Measurements from ENCODE around the gene C16orf54. TPM values are rescaled to one million over a fixed set of nuclear protein-coding genes. Genes with fewer than 3 reads are reported as not detected.

The C16orf54 gene
- total and polyA plus RNA-seq, 2 experiments from 2014 or later: 3.2 TPM; not detected in 1

DNA sequence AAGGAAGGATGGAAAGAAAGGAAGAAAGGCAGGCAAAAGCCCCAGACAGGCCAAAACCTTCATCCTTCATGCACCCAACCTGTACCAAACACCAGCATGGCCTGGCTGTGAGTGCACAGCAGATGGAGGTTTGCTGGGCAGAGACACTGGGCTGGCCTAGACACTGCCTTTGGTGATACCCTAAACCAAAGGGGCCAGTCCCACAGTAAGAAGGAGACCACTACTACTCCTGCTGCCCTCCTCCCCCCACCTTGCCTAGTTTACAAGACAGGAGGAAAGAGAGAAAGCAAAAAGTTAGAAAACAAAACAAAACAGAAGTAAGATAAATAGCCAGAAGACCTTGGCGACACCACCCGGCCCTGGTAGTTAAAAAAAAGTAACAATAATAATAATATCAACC is 47.7 kb downstream of the C16orf54 start:
- no peak overlapping the region for H3K27ac Mint-ChIP-seq
- ATAC-seq (no peak), DNase-seq (ENCODE audit: low spot score) (no peak)
- H3K27me3 Mint-ChIP-seq (ENCODE audit: insufficient read depth, low read depth, poor library complexity): peaks cover 21% of the 10 kb centered on the region
- 0 out of 2 replicates have a peak, but pooled peaks cover 4% of the 10 kb centered on the region for H3K36me3 ChIP-seq (ENCODE audit: insufficient read depth)
- no peaks in the 10 kb centered on the region; the same call in 1 of the 2 replicates for H4K20me1 ChIP-seq (replicated peaks; ENCODE audit: insufficient read depth)
- TF ChIP-seq STAT1 (IDR thresholded peaks at IDR 0.05; ENCODE audit: unreplicated experiment) (no peak), JUNB (IDR thresholded peaks at IDR 0.05; ENCODE audit: unreplicated experiment) (no peak), EZH2phosphoT487 (IDR thresholded peaks at IDR 0.05; ENCODE audit: unreplicated experiment) (no peak), CREB1 (CRISPR knock-in tag; IDR thresholded peaks at IDR 0.05; ENCODE audit: low read depth) (no peak), EZH2 (IDR thresholded peaks at IDR 0.05; ENCODE audit: low read depth, unreplicated experiment) (no peak), NANOG (IDR thresholded peaks at IDR 0.05; ENCODE audit: borderline replicate concordance) (no peak)
- TF ChIP-seq, protein P1, sequence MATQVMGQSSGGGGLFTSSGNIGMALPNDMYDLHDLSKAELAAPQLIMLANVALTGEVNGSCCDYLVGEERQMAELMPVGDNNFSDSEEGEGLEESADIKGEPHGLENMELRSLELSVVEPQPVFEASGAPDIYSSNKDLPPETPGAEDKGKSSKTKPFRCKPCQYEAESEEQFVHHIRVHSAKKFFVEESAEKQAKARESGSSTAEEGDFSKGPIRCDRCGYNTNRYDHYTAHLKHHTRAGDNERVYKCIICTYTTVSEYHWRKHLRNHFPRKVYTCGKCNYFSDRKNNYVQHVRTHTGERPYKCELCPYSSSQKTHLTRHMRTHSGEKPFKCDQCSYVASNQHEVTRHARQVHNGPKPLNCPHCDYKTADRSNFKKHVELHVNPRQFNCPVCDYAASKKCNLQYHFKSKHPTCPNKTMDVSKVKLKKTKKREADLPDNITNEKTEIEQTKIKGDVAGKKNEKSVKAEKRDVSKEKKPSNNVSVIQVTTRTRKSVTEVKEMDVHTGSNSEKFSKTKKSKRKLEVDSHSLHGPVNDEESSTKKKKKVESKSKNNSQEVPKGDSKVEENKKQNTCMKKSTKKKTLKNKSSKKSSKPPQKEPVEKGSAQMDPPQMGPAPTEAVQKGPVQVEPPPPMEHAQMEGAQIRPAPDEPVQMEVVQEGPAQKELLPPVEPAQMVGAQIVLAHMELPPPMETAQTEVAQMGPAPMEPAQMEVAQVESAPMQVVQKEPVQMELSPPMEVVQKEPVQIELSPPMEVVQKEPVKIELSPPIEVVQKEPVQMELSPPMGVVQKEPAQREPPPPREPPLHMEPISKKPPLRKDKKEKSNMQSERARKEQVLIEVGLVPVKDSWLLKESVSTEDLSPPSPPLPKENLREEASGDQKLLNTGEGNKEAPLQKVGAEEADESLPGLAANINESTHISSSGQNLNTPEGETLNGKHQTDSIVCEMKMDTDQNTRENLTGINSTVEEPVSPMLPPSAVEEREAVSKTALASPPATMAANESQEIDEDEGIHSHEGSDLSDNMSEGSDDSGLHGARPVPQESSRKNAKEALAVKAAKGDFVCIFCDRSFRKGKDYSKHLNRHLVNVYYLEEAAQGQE (IDR thresholded peaks at IDR 0.05; ENCODE audit: unreplicated experiment): no peak
- TF ChIP-seq, protein P2, sequence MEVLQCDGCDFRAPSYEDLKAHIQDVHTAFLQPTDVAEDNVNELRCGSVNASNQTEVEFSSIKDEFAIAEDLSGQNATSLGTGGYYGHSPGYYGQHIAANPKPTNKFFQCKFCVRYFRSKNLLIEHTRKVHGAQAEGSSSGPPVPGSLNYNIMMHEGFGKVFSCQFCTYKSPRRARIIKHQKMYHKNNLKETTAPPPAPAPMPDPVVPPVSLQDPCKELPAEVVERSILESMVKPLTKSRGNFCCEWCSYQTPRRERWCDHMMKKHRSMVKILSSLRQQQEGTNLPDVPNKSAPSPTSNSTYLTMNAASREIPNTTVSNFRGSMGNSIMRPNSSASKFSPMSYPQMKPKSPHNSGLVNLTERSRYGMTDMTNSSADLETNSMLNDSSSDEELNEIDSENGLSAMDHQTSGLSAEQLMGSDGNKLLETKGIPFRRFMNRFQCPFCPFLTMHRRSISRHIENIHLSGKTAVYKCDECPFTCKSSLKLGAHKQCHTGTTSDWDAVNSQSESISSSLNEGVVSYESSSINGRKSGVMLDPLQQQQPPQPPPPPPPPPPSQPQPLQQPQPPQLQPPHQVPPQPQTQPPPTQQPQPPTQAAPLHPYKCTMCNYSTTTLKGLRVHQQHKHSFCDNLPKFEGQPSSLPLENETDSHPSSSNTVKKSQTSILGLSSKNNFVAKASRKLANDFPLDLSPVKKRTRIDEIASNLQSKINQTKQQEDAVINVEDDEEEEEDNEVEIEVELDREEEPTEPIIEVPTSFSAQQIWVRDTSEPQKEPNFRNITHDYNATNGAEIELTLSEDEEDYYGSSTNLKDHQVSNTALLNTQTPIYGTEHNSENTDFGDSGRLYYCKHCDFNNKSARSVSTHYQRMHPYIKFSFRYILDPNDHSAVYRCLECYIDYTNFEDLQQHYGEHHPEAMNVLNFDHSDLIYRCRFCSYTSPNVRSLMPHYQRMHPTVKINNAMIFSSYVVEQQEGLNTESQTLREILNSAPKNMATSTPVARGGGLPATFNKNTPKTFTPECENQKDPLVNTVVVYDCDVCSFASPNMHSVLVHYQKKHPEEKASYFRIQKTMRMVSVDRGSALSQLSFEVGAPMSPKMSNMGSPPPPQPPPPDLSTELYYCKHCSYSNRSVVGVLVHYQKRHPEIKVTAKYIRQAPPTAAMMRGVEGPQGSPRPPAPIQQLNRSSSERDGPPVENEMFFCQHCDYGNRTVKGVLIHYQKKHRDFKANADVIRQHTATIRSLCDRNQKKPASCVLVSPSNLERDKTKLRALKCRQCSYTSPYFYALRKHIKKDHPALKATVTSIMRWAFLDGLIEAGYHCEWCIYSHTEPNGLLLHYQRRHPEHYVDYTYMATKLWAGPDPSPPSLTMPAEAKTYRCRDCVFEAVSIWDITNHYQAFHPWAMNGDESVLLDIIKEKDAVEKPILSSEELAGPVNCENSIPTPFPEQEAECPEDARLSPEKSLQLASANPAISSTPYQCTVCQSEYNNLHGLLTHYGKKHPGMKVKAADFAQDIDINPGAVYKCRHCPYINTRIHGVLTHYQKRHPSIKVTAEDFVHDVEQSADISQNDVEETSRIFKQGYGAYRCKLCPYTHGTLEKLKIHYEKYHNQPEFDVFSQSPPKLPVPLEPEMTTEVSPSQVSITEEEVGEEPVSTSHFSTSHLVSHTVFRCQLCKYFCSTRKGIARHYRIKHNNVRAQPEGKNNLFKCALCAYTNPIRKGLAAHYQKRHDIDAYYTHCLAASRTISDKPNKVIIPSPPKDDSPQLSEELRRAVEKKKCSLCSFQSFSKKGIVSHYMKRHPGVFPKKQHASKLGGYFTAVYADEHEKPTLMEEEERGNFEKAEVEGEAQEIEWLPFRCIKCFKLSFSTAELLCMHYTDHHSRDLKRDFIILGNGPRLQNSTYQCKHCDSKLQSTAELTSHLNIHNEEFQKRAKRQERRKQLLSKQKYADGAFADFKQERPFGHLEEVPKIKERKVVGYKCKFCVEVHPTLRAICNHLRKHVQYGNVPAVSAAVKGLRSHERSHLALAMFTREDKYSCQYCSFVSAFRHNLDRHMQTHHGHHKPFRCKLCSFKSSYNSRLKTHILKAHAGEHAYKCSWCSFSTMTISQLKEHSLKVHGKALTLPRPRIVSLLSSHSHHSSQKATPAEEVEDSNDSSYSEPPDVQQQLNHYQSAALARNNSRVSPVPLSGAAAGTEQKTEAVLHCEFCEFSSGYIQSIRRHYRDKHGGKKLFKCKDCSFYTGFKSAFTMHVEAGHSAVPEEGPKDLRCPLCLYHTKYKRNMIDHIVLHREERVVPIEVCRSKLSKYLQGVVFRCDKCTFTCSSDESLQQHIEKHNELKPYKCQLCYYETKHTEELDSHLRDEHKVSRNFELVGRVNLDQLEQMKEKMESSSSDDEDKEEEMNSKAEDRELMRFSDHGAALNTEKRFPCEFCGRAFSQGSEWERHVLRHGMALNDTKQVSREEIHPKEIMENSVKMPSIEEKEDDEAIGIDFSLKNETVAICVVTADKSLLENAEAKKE (CRISPR knock-in tag; IDR thresholded peaks at IDR 0.05): no peak
- TF ChIP-seq, protein P3, sequence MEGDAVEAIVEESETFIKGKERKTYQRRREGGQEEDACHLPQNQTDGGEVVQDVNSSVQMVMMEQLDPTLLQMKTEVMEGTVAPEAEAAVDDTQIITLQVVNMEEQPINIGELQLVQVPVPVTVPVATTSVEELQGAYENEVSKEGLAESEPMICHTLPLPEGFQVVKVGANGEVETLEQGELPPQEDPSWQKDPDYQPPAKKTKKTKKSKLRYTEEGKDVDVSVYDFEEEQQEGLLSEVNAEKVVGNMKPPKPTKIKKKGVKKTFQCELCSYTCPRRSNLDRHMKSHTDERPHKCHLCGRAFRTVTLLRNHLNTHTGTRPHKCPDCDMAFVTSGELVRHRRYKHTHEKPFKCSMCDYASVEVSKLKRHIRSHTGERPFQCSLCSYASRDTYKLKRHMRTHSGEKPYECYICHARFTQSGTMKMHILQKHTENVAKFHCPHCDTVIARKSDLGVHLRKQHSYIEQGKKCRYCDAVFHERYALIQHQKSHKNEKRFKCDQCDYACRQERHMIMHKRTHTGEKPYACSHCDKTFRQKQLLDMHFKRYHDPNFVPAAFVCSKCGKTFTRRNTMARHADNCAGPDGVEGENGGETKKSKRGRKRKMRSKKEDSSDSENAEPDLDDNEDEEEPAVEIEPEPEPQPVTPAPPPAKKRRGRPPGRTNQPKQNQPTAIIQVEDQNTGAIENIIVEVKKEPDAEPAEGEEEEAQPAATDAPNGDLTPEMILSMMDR (conservative IDR thresholded peaks at IDR 0.05; ENCODE audit: low read depth in 2 of 2): no peak
- no peaks in the 10 kb centered on the region for H3K9me2 ChIP-seq (ENCODE audit: insufficient read depth)
- peaks cover 15% of the 10 kb centered on the region for H3K79me2 ChIP-seq (replicated peaks; ENCODE audit: insufficient read depth)
- peaks cover 15% of the 10 kb centered on the region for H3K9me3 Mint-ChIP-seq
- H3K4me3 ChIP-seq: no peak overlapping the region
- no peak overlapping the region for H3K4me2 ChIP-seq
- no peak overlapping the region for H2AFZ ChIP-seq
- peaks cover 22% of the 10 kb centered on the region for H3K4me1 ChIP-seq (ENCODE audit: insufficient read depth)
- peaks cover 29% of the 10 kb centered on the region for H3K4me1 Mint-ChIP-seq
- peaks cover 22% of the 10 kb centered on the region for H3F3A ChIP-seq (replicated peaks; ENCODE audit: low read depth)
- H3K27ac ChIP-seq (ENCODE audit: low read depth): no peak overlapping the region
- H3K4me3 Mint-ChIP-seq: no peak overlapping the region
- H3K36me3 Mint-ChIP-seq (ENCODE audit: low read depth): peaks cover 38% of the 10 kb centered on the region
- no peaks in the 10 kb centered on the region for H3K27me3 ChIP-seq (ENCODE audit: insufficient read depth)

Data from GM23338 (cell line).